Measurements from ENCODE around the gene ATF3.

DNA sequence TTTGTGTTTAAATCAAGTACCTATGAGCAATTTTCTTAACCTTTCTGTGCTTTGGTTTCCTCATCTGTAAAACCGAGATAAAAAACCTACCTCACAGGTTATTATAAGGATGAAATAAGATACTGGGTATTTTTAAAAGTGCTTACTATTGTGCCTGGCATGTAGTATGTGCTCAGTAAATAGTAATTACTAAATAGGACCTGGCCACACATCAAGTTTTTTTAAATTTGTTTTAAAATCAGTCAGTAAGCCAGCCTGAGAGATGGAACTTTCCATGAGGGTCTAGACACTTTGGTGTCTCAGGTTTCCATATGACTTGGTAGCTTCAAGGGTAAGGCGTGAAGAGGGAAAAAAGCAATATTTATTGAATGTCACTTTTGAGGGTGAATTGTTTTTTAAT, 7.0 kb upstream of the ATF3 start:
- TF ChIP-seq, protein P1, sequence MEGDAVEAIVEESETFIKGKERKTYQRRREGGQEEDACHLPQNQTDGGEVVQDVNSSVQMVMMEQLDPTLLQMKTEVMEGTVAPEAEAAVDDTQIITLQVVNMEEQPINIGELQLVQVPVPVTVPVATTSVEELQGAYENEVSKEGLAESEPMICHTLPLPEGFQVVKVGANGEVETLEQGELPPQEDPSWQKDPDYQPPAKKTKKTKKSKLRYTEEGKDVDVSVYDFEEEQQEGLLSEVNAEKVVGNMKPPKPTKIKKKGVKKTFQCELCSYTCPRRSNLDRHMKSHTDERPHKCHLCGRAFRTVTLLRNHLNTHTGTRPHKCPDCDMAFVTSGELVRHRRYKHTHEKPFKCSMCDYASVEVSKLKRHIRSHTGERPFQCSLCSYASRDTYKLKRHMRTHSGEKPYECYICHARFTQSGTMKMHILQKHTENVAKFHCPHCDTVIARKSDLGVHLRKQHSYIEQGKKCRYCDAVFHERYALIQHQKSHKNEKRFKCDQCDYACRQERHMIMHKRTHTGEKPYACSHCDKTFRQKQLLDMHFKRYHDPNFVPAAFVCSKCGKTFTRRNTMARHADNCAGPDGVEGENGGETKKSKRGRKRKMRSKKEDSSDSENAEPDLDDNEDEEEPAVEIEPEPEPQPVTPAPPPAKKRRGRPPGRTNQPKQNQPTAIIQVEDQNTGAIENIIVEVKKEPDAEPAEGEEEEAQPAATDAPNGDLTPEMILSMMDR (IDR thresholded peaks at IDR 0.05; ENCODE audit: poor library complexity, severe bottlenecking) = no peak
- TF ChIP-seq, protein P2, sequence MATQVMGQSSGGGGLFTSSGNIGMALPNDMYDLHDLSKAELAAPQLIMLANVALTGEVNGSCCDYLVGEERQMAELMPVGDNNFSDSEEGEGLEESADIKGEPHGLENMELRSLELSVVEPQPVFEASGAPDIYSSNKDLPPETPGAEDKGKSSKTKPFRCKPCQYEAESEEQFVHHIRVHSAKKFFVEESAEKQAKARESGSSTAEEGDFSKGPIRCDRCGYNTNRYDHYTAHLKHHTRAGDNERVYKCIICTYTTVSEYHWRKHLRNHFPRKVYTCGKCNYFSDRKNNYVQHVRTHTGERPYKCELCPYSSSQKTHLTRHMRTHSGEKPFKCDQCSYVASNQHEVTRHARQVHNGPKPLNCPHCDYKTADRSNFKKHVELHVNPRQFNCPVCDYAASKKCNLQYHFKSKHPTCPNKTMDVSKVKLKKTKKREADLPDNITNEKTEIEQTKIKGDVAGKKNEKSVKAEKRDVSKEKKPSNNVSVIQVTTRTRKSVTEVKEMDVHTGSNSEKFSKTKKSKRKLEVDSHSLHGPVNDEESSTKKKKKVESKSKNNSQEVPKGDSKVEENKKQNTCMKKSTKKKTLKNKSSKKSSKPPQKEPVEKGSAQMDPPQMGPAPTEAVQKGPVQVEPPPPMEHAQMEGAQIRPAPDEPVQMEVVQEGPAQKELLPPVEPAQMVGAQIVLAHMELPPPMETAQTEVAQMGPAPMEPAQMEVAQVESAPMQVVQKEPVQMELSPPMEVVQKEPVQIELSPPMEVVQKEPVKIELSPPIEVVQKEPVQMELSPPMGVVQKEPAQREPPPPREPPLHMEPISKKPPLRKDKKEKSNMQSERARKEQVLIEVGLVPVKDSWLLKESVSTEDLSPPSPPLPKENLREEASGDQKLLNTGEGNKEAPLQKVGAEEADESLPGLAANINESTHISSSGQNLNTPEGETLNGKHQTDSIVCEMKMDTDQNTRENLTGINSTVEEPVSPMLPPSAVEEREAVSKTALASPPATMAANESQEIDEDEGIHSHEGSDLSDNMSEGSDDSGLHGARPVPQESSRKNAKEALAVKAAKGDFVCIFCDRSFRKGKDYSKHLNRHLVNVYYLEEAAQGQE (IDR thresholded peaks at IDR 0.05; ENCODE audit: borderline replicate concordance) = no peak
- TF ChIP-seq EZH2 (IDR thresholded peaks at IDR 0.05; ENCODE audit: borderline replicate concordance, insufficient read depth, low read length, poor library complexity, severe bottlenecking) (no peak), MXI1 (conservative IDR thresholded peaks at IDR 0.05; ENCODE audit: poor library complexity, severe bottlenecking) (no peak), EP300 (conservative IDR thresholded peaks at IDR 0.05; ENCODE audit: poor library complexity, severe bottlenecking) (no peak), POLR2AphosphoS5 (IDR thresholded peaks at IDR 0.05) (no peak), SMC3 (conservative IDR thresholded peaks at IDR 0.05; ENCODE audit: poor library complexity) (no peak), TAF1 (IDR thresholded peaks at IDR 0.05; ENCODE audit: low read depth) (no peak), RAD21 (conservative IDR thresholded peaks at IDR 0.05) (no peak)
